GM15510 (cell line): ENCODE data around the gene TMEM235.

Experiments used
- POLR2A ChIP-seq: IDR thresholded peaks from 3 replicates; pipeline ENCODE4 v1.6.1; 2011; ENCODE audit warnings: borderline replicate concordance; ENCODE audit not compliant: insufficient read length; ENCODE audit errors: extremely low read depth

TMEM235 gene

GRCh38 chr17:78230996-78231935, at the start of gene TMEM235:
Gene TMEM235 (plus strand): TSS chr17:78231631. CDS start chr17:78232024, 393 bp downstream.
- no peak for TF ChIP-seq POLR2A

- no peak for TF ChIP-seq POLR2A
These were observed 48.9 kb upstream of the TMEM235 start for GRCh38 chr17:78182504-78182903.

- no peak for TF ChIP-seq POLR2A
These were observed 47.5 kb upstream of the TMEM235 start for GRCh38 chr17:78183916-78184315.

GRCh38 chr17:78184351-78184750, 47.1 kb upstream of the TMEM235 start:
- no peak for TF ChIP-seq POLR2A

- no peak for TF ChIP-seq POLR2A
These were observed 46.6 kb upstream of the TMEM235 start for GRCh38 chr17:78184868-78185267.

- no peak for TF ChIP-seq POLR2A
These were observed 45.3 kb upstream of the TMEM235 start for GRCh38 chr17:78185981-78186691.

- TF ChIP-seq POLR2A, result peak; percentile 88
These were observed 44.5 kb upstream of the TMEM235 start, which contains the start of the genes AFMID and TK1 for GRCh38 chr17:78186692-78187595. Gene AFMID (plus strand): TSS chr17:78187362. CDS start chr17:78187371, 9 bp downstream. Gene TK1 (minus strand): TSS chr17:78187052. CDS start chr17:78186994, 58 bp downstream.

- no peak for TF ChIP-seq POLR2A
These were observed 34.7 kb upstream of the TMEM235 start for GRCh38 chr17:78196716-78197115.

- TF ChIP-seq POLR2A, result no peak
These were observed 34.1 kb upstream of the TMEM235 start for GRCh38 chr17:78197147-78197832.

- TF ChIP-seq POLR2A, result no peak
These were observed 31.0 kb upstream of the TMEM235 start for GRCh38 chr17:78200451-78200850.

GRCh38 chr17:78202666-78203065, 28.8 kb upstream of the TMEM235 start:
- TF ChIP-seq POLR2A, result no peak

GRCh38 chr17:78204387-78205123, 26.9 kb upstream of the TMEM235 start:
- TF ChIP-seq POLR2A, result no peak

- no peak for TF ChIP-seq POLR2A
These were observed 26.2 kb upstream of the TMEM235 start for GRCh38 chr17:78205124-78205775.

GRCh38 chr17:78206298-78206697, 25.1 kb upstream of the TMEM235 start:
- no peak for TF ChIP-seq POLR2A
